NCI-H1417 (cell line): ENCODE data around the gene TRABD2A.
"Not testable (repeated sequence)": the region's sequence is repeated elsewhere in the genome, so short reads cannot be mapped to it uniquely, and the experiment has no call there.

ENCODE experiments used
- DNase-seq, 3 experiments: peaks; one replicate each; lab custom pipeline; 2025; lab: John Stamatoyannopoulos, UW

TRABD2A gene

GRCh38 chr2:84778911-84779690 lies 101.8 kb downstream of the TRABD2A start:
- DNase-seq = no peak

DNA sequence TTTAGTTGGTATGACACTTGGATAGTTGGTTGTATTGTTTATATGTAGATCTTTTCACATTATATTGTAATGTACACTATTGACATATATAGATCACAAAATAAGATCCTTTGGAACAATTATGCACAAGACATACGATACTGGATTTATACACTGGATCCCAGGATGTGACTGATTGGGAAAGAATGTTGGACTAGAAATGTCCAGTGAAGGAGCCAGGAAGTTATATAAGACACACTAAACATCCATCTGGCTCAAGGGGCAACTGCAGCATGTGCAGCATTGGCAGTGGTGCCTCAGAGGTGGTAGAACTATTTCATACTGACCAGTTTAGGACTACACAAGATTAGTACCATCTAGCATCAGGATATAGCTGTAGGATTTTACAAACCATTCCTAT lies 104.9 kb downstream of the TRABD2A start:
- DNase-seq = no peak

GRCh38 chr2:84773562-84773961 lies 107.3 kb downstream of the TRABD2A start:
- DNase-seq = not testable (repeated sequence)
